GM12865 (cell line): Measurements from ENCODE around the gene SLC39A11.
A peak's percentile ranks its signal among the peaks of the same experiment; 100 is the strongest.

Experiments used
- DNase-seq: peaks from one replicate; pipeline ENCODE4 v3.0.0; 2010; ENCODE audit warnings: low read depth
- H3K4me3 ChIP-seq: 2 replicates; pipeline ENCODE4 v1.5.1; 2011; ENCODE audit warnings: mild to moderate bottlenecking, low read depth, low read length, control low read depth
- CTCF ChIP-seq: IDR thresholded peaks from 2 replicates; pipeline ENCODE4 v1.5.1; 2011; ENCODE audit warnings: low read length, control low read depth, low read depth, inconsistent platforms; ENCODE audit not compliant: insufficient read depth; ENCODE audit errors: missing control alignments

SLC39A11 gene

GRCh38 chr17:72657467-72658317, 434.8 kb downstream of the SLC39A11 start:
- TF ChIP-seq CTCF = no peak
- DNase-seq = peak; percentile 13
- H3K4me3 ChIP-seq = no peak overlapping the region

- no peak for DNase-seq
- no peak for TF ChIP-seq CTCF
- H3K4me3 ChIP-seq = no peak overlapping the region
Measured at GRCh38 chr17:72656130-72656763, 436.2 kb downstream of the SLC39A11 start.

GRCh38 chr17:72654706-72655105, 437.8 kb downstream of the SLC39A11 start:
- no peak overlapping the region for H3K4me3 ChIP-seq
- no peak for DNase-seq
- no peak for TF ChIP-seq CTCF

GRCh38 chr17:72651988-72652387, 440.5 kb downstream of the SLC39A11 start:
- no peak overlapping the region for H3K4me3 ChIP-seq
- no peak for DNase-seq
- no peak for TF ChIP-seq CTCF

GRCh38 chr17:72648702-72649101, 443.8 kb downstream of the SLC39A11 start:
- no peak overlapping the region for H3K4me3 ChIP-seq
- no peak for DNase-seq
- no peak for TF ChIP-seq CTCF

GRCh38 chr17:72646176-72646575, 446.3 kb downstream of the SLC39A11 start:
- H3K4me3 ChIP-seq = no peak overlapping the region
- TF ChIP-seq CTCF = no peak
- no peak for DNase-seq
